Heart right ventricle (tissue), 16 donors: Measurements from ENCODE around the gene XNDC1N. TPM values are rescaled to one million over a fixed set of nuclear protein-coding genes. Genes with fewer than 3 reads are reported as not detected.

Experiments
- ATAC-seq, 8 donors: fragments of 200-7000 bp; cut with Tn5 transposase; one replicate each; pipeline ENCODE4 v1.9.1; 2020; ENCODE audit warnings: mild to moderate bottlenecking in 8 of 8, moderate library complexity in 8 of 8, moderate number of reproducible peaks in 1 of 8
- DNase-seq, 2 donors: peaks; one replicate each; pipeline ENCODE4 v3.0.0-alpha.2; 2020
- H3K27ac ChIP-seq, 10 donors: fragments of 200-600 bp; sonication (generic) in 2 of 10; one replicate each; pipeline versions ENCODE4 v1.5.0 to v1.8.0; 2020 to 2022; ENCODE audit warnings: mild to moderate bottlenecking in 3 of 10
- H3K27me3 ChIP-seq, 7 donors: fragments of 200-600 bp; one replicate each; pipeline ENCODE4 v1.8.0; 2021 to 2022; ENCODE audit warnings: mild to moderate bottlenecking in 2 of 7
- H3K36me3 ChIP-seq, 9 donors: fragments of 200-600 bp; sonication (generic) in 1 of 9; one replicate each; pipeline versions ENCODE4 v1.5.0 to v1.8.0; 2020 to 2022; ENCODE audit warnings: mild to moderate bottlenecking in 2 of 9
- H3K4me1 ChIP-seq, 9 donors: fragments of 200-600 bp; sonication (generic) in 1 of 9; one replicate each; pipeline versions ENCODE4 v1.5.0 to v1.8.0; 2020 to 2022; ENCODE audit warnings: mild to moderate bottlenecking in 4 of 9
- H3K4me3 ChIP-seq, 10 donors: fragments of 200-600 bp; sonication (generic) in 2 of 10; one replicate each; pipeline versions ENCODE4 v1.5.0 to v1.8.0; 2020 to 2022; ENCODE audit warnings: mild to moderate bottlenecking in 7 of 10, moderate library complexity in 2 of 10
- H3K9me3 ChIP-seq, 11 donors: fragments of 200-600 bp in 10 of 11; sonication (generic) in 2 of 11; one replicate each; pipeline versions ENCODE4 v1.5.0 to v1.8.0; 2013 to 2022; ENCODE audit warnings: mild to moderate bottlenecking in 2 of 11, control low read depth in 1 of 11, moderate library complexity in 1 of 11
- WGBS, 2 donors: extraction: QIAGEN DNeasy Blood & Tissue Kit; methylation state at CpG; one replicate each; pipeline ENCODE4 v1.1.7; 2013; ENCODE audit warnings: inconsistent platforms in 1 of 2; 5-methylcytosine and 5-hydroxymethylcytosine counted together
- intact Hi-C, 10 donors: fragments of 100-400 bp; cut with DNase I; formaldehyde crosslinking; loops; one replicate each; pipeline versions ENCODE4 v1.11.1 to v1.14.2; 2022
- polyA plus RNA-seq, 2 donors: library from polyadenylated mRNA; stranded (reverse); fragments of 200-250 nt; gene quantifications; one replicate each; pipeline ENCODE4 v1.2.3, GENCODE V29; 2013
- total RNA-seq, 10 donors: library from RNA; stranded (reverse); fragmentation: NEBNext Ultra II Directional in 3 of 10; extraction: Animal tissue kit (Norgen Biotek cat#: 25700) in 3 of 10; gene quantifications; one replicate each; pipeline versions ENCODE4 v1.2.1 to v1.2.4, GENCODE V29; 2021 to 2023
- TF ChIP-seq, protein P1 (sequence below), 9 donors: fragments of 200-600 bp; sonication (generic) in 2 of 9; IDR thresholded peaks; one replicate each; pipeline versions ENCODE4 v1.5.0 to v1.8.0; 2021 to 2022; ENCODE audit warnings: antibody characterized with exemption in 9 of 9, mild to moderate bottlenecking in 5 of 9, moderate library complexity in 1 of 9
- donor health status: Arrhythmogenic right ventricular cardiomyopathy.
- donor health status: ischemic (EF 13 %, LVEDD 7.1; RV severe dilation, severe dysfunction).
- donor health status: healthy with polysubstance abuse.
- donor health status: DM: no; HTN: yes; CAD: no.
- donor health status: DM: no; HTN: no; CAD: no.
- donor health status: ischemic (EF 25% LVEDD 6.9; RV normal size, moderate dysfunction).
- donor health status: ischemic (EF 25% LVEDD 5.7; RV mildly dilated, moderate dysfunction).
- donor health status: healthy.
- donor health status: DM: yes; HTN: yes; CAD: no.
- donor health status: Ischemic cardiomyopathy.
- donor health status: ischemic (EF 35%, LVEDD 5.7; RV mildly dilated, moderate dysfunction).
- donor health status: nonischemic (EF 11% LVEDD 7.7; RV severe dilation, severe dysfunction).
- donor health status: DM: yes; HTN: yes; CAD: no.
- donor health status: PGD.
- donor health status: ischemic (EF 29% LVEDD 5.4; RV normal size, mild dysfunction).
- donor health status: nonischemic (EF 23%, LVEDD 6.1; RV moderate dilation, normal function).

XNDC1N gene
- total and polyA plus RNA-seq, 12 donors, result 1.00 to 4.7 (median 3.4) TPM

GRCh38 chr11:71976551-71976950 is 48.2 kb upstream of the XNDC1N start:
- Histone ChIP-seq H3K27me3 (no peaks in the 10 kb centered on the region), H3K9me3 (no peaks in the 10 kb centered on the region), H3K27ac (no peak overlapping the region), H3K36me3 (peaks cover 0 to 52% (median 0%) of the 10 kb centered on the region in 9 donors), H3K4me1 (peaks cover 0 to 6% (median 0%) of the 10 kb centered on the region in 9 donors), H3K4me3 (no peak overlapping the region)
- intact Hi-C loops, result loop anchor here in 6 of 10 donors (2.0 to 10.0 kb wide), 5 partner anchors 114 to 458 kb away; partner anchors contain the start of gene CLPB (in 3 of the 6)
- ATAC-seq (no peak), DNase-seq (no peak)
- 90 to 97% methylated on average over 5 of the region's 5 CpGs for WGBS, 2 donors
- TF ChIP-seq, protein P1, sequence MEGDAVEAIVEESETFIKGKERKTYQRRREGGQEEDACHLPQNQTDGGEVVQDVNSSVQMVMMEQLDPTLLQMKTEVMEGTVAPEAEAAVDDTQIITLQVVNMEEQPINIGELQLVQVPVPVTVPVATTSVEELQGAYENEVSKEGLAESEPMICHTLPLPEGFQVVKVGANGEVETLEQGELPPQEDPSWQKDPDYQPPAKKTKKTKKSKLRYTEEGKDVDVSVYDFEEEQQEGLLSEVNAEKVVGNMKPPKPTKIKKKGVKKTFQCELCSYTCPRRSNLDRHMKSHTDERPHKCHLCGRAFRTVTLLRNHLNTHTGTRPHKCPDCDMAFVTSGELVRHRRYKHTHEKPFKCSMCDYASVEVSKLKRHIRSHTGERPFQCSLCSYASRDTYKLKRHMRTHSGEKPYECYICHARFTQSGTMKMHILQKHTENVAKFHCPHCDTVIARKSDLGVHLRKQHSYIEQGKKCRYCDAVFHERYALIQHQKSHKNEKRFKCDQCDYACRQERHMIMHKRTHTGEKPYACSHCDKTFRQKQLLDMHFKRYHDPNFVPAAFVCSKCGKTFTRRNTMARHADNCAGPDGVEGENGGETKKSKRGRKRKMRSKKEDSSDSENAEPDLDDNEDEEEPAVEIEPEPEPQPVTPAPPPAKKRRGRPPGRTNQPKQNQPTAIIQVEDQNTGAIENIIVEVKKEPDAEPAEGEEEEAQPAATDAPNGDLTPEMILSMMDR (IDR thresholded peaks at IDR 0.05), result no peak

DNA sequence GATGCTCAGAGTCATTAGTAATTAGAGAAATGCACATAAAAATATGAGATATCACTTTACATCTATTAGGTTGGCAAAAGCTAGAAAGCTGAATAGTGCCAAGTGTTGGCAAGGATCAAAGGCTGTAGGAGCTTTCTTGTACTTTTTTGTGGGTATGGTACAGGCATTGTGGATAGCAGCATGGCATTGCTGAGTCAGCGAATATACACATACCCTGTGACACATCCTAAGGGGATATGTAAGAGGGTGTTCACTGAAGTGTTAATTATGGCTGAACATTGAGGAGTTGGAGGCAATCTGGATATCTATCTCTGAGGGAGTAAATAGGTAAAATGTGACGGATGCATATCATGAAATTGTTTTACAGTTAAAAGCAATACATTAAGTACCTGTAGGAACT is 43.3 kb upstream of the XNDC1N start:
- 96% methylated on average over 2 of the region's 2 CpGs for WGBS, 2 donors
- no peaks in the 10 kb centered on the region for H3K4me1 ChIP-seq
- no peak for ATAC-seq
- peaks cover 0 to 57% (median 6%) of the 10 kb centered on the region in 9 donors for H3K36me3 ChIP-seq
- H3K4me3 ChIP-seq, result no peak overlapping the region
- no peaks in the 10 kb centered on the region for H3K9me3 ChIP-seq
- no peak overlapping the region for H3K27ac ChIP-seq
- intact Hi-C loops, result loop anchor here in 2 of 10 donors (10.0 kb wide), 1 partner anchor 463 kb away; the partner anchor contains the start of gene CLPB (in 2 of the 2)
- H3K27me3 ChIP-seq, result no peaks in the 10 kb centered on the region
- TF ChIP-seq, protein P1 (IDR thresholded peaks at IDR 0.05), result no peak
- no peak for DNase-seq

DNA sequence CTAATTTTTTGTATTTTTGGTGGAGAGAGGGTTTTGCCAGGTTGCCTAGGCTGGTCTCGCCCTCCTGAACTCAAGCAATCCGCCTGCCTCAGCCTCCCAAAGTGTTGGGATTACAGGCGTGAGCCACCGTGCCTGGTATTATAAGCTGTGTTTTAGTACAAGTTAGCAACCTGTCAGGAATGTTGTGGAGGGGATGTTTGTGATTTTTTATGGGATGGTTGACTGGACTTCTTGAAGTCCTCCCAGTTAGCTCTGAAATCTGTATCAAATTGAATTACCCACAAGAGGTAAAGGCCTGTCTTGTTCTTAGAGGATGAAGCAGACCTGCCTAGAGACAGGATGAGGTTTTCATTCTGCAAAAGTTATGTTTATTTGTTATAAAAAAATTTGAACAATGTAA is 36.2 kb upstream of the XNDC1N start:
- Histone ChIP-seq H3K27ac (no peak overlapping the region), H3K4me3 (no peak overlapping the region), H3K36me3 (peaks cover 0 to 75% (median 23%) of the 10 kb centered on the region in 9 donors), H3K9me3 (peaks cover 0 to 8% (median 0%) of the 10 kb centered on the region in 11 donors), H3K27me3 (no peaks in the 10 kb centered on the region), H3K4me1 (peaks cover 0 to 17% (median 0%) of the 10 kb centered on the region in 9 donors)
- DNase-seq, result no peak
- TF ChIP-seq, protein P1 (IDR thresholded peaks at IDR 0.05), result no peak
- WGBS, 2 donors, result 91 to 96% methylated on average over 4 of the region's 4 CpGs
- ATAC-seq, result no peak
- intact Hi-C loops, result no loop called here

- TF ChIP-seq, protein P1 (IDR thresholded peaks at IDR 0.05), result no peak
- H3K27me3 ChIP-seq, result no peaks in the 10 kb centered on the region
- intact Hi-C loops, result no loop called here
- WGBS, 2 donors, result 94 to 97% methylated on average over 8 of the region's 8 CpGs
- peaks cover 0 to 73% (median 23%) of the 10 kb centered on the region in 9 donors for H3K36me3 ChIP-seq
- peaks cover 0 to 17% (median 0%) of the 10 kb centered on the region in 9 donors for H3K4me1 ChIP-seq
- peaks cover 0 to 8% (median 0%) of the 10 kb centered on the region in 11 donors for H3K9me3 ChIP-seq
- DNase-seq (no peak), ATAC-seq (no peak)
- H3K27ac ChIP-seq, result no peak overlapping the region
- no peak overlapping the region for H3K4me3 ChIP-seq
These were observed 35.1 kb upstream of the XNDC1N start for GRCh38 chr11:71963468-71963867.
